Neural cell (in vitro differentiated cells): ENCODE measurements around the gene TBPL1. TPM values are rescaled to one million over a fixed set of nuclear protein-coding genes. Genes with fewer than 3 reads are reported as not detected.
A peak's percentile ranks its signal among the peaks of the same experiment; 100 is the strongest.

Experiments used
- H2AFZ ChIP-seq: fragments of 200-600, 300-800 bp; sonication (generic), shearing (Covaris generic); 2 replicates; pipeline ENCODE4 v1.6.0; 2014; ENCODE audit warnings: low read depth, mild to moderate bottlenecking, antibody characterized with exemption, low read length, moderate library complexity
- H3F3A ChIP-seq: fragments of 200-600 bp; shearing (Covaris generic); 2 replicates; pipeline ENCODE4 v1.6.1; 2016; ENCODE audit warnings: mild to moderate bottlenecking, moderate library complexity, mixed read lengths, antibody characterized with exemption, low read length; ENCODE audit not compliant: insufficient read depth, poor library complexity, severe bottlenecking
- H3K27ac ChIP-seq: fragments of 200-600, 300-800 bp; sonication (generic), shearing (Covaris generic); 2 replicates; pipeline ENCODE4 v1.5.1; 2014; ENCODE audit warnings: mild to moderate bottlenecking, low read length, moderate library complexity
- H3K27me3 ChIP-seq: fragments of 300-800, 200-600 bp; sonication (generic), shearing (Covaris generic); 2 replicates; pipeline ENCODE4 v1.6.0; 2014; ENCODE audit warnings: mild to moderate bottlenecking, low read depth, low read length, moderate library complexity; ENCODE audit not compliant: insufficient read depth
- H3K36me3 ChIP-seq: fragments of 300-800, 200-600 bp; sonication (generic), shearing (Covaris generic); 2 replicates; pipeline ENCODE4 v1.5.1; 2014; ENCODE audit warnings: mild to moderate bottlenecking, antibody characterized with exemption, low read length, moderate library complexity; ENCODE audit not compliant: insufficient read depth
- H3K4me2 ChIP-seq: fragments of 300-800, 200-600 bp; sonication (generic), shearing (Covaris generic); 2 replicates; pipeline ENCODE4 v1.6.0; 2014; ENCODE audit warnings: mild to moderate bottlenecking, low read length
- H3K4me3 ChIP-seq: fragments of 300-800, 200-600 bp; sonication (generic), shearing (Covaris generic); 2 replicates; pipeline ENCODE4 v1.5.1; 2014; ENCODE audit warnings: mild to moderate bottlenecking, low read length, moderate library complexity
- H3K79me2 ChIP-seq: fragments of 200-600 bp; shearing (Covaris generic); replicated peaks from 2 replicates; pipeline ENCODE4 v1.6.0; 2014; ENCODE audit warnings: mild to moderate bottlenecking, low read length, moderate library complexity; ENCODE audit not compliant: insufficient read depth
- H3K9ac ChIP-seq: fragments of 300-800, 200-600 bp; sonication (generic), shearing (Covaris generic); 2 replicates; pipeline ENCODE4 v1.6.1; 2016; ENCODE audit warnings: mild to moderate bottlenecking, low read length, mixed read lengths
- H3K9me2 ChIP-seq: fragments of 200-600 bp; shearing (Covaris generic); 2 replicates; pipeline ENCODE4 v1.6.1; 2016; ENCODE audit warnings: mild to moderate bottlenecking, low read length, mixed read lengths; ENCODE audit not compliant: insufficient read depth
- H3K9me3 ChIP-seq: fragments of 200-600, 300-800 bp; sonication (generic), shearing (Covaris generic); 2 replicates; pipeline ENCODE4 v1.6.1; 2016; ENCODE audit warnings: mild to moderate bottlenecking, mixed run types, low read length, moderate library complexity, mixed read lengths
- H4K20me1 ChIP-seq: fragments of 200-600 bp; shearing (Covaris generic); 2 replicates; pipeline ENCODE4 v1.6.1; 2016; ENCODE audit warnings: mild to moderate bottlenecking, mixed run types; ENCODE audit not compliant: insufficient read depth
- EP300 ChIP-seq: fragments of 450-650 bp; conservative IDR thresholded peaks from 2 replicates; pipeline ENCODE4 v1.6.1; 2014; ENCODE audit warnings: antibody characterized with exemption, mild to moderate bottlenecking, moderate library complexity; ENCODE audit not compliant: poor library complexity, severe bottlenecking
- EZH2 ChIP-seq: fragments of 200-600, 300-800 bp; shearing (Covaris generic), sonication (generic); IDR thresholded peaks from 2 replicates; pipeline ENCODE4 v1.6.1; 2014; ENCODE audit warnings: antibody characterized with exemption, low read length, borderline replicate concordance, mild to moderate bottlenecking; ENCODE audit not compliant: insufficient read depth, poor library complexity, severe bottlenecking
- MXI1 ChIP-seq: fragments of 450-650 bp; conservative IDR thresholded peaks from 2 replicates; pipeline ENCODE4 v1.6.1; 2014; ENCODE audit warnings: antibody characterized with exemption, mild to moderate bottlenecking; ENCODE audit not compliant: poor library complexity, severe bottlenecking
- POLR2AphosphoS5 ChIP-seq: IDR thresholded peaks from 2 replicates; pipeline ENCODE4 v1.6.1; 2012
- RAD21 ChIP-seq: fragments of 450-650 bp; conservative IDR thresholded peaks from 2 replicates; pipeline ENCODE4 v1.6.1; 2014; ENCODE audit warnings: antibody characterized with exemption, mild to moderate bottlenecking, moderate library complexity
- SMC3 ChIP-seq: fragments of 450-650 bp; conservative IDR thresholded peaks from 2 replicates; pipeline ENCODE4 v1.6.1; 2014; ENCODE audit warnings: antibody characterized with exemption, mild to moderate bottlenecking, moderate library complexity; ENCODE audit not compliant: poor library complexity
- TAF1 ChIP-seq: IDR thresholded peaks from 2 replicates; pipeline ENCODE4 v1.6.1; 2012; ENCODE audit warnings: low read depth
- polyA plus RNA-seq: library from polyadenylated mRNA; depleted of rRNA; stranded (reverse); fragments of >200 nt; gene quantifications from 2 replicates; pipeline ENCODE4 v1.2.3, GENCODE V29; 2014
- TF ChIP-seq, protein P1 (sequence below): IDR thresholded peaks from 2 replicates; pipeline ENCODE4 v1.6.1; 2012; ENCODE audit warnings: borderline replicate concordance
- TF ChIP-seq, protein P2 (sequence below): fragments of 450-650 bp; IDR thresholded peaks from 2 replicates; pipeline ENCODE4 v1.5.1; 2014; ENCODE audit warnings: antibody characterized with exemption, mild to moderate bottlenecking, moderate library complexity; ENCODE audit not compliant: poor library complexity, severe bottlenecking

TBPL1 gene
- polyA plus RNA-seq, 1 donor from 2014 or later: 110 TPM

- H4K20me1 ChIP-seq: no peaks in the 10 kb centered on the region
Measured at GRCh38 chr6:133955582-133956415, 2.8 kb downstream of the TBPL1 start.

DNA sequence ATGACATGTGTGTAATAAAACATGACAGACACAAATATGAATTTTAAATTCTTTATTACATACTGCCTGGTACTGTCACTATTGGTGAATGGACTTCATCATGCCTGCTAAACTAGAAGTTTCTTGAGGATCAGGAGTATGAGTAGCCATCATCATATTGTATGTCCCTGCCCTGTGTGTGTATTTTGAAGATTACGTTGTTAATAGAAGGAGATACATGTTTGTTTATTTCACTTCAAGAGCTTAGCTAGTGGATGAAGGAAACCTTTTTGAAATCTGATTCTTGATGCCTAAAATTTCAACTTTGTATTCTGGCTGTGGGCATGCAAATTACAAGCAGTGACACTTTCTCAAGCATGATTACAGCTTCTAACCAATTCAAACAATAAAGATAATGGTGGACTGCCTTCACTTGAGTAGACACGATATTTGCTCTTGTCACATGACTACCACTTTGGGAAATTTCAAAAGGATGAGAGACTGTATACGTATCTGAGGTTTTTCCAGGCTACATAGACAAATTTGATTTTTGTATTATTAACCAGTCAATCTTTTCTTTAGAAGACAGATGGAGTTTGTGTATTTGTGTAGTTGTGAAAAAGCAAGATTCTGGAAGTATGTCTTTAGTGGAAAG is 3.5 kb downstream of the TBPL1 start:
- H2AFZ ChIP-seq: no peak overlapping the region
- H3K79me2 ChIP-seq: peaks cover 79% of the 10 kb centered on the region
- no peaks in the 10 kb centered on the region for H3K36me3 ChIP-seq
- no peak overlapping the region for H3K9ac ChIP-seq
- peak overlapping the region; percentile 87 for H3K4me3 ChIP-seq
- no peaks in the 10 kb centered on the region for H4K20me1 ChIP-seq
- no peaks in the 10 kb centered on the region for H3F3A ChIP-seq
- H3K27me3 ChIP-seq: no peaks in the 10 kb centered on the region
- no peak for TF ChIP-seq TAF1
- no peak for TF ChIP-seq RAD21
- TF ChIP-seq, protein P1, sequence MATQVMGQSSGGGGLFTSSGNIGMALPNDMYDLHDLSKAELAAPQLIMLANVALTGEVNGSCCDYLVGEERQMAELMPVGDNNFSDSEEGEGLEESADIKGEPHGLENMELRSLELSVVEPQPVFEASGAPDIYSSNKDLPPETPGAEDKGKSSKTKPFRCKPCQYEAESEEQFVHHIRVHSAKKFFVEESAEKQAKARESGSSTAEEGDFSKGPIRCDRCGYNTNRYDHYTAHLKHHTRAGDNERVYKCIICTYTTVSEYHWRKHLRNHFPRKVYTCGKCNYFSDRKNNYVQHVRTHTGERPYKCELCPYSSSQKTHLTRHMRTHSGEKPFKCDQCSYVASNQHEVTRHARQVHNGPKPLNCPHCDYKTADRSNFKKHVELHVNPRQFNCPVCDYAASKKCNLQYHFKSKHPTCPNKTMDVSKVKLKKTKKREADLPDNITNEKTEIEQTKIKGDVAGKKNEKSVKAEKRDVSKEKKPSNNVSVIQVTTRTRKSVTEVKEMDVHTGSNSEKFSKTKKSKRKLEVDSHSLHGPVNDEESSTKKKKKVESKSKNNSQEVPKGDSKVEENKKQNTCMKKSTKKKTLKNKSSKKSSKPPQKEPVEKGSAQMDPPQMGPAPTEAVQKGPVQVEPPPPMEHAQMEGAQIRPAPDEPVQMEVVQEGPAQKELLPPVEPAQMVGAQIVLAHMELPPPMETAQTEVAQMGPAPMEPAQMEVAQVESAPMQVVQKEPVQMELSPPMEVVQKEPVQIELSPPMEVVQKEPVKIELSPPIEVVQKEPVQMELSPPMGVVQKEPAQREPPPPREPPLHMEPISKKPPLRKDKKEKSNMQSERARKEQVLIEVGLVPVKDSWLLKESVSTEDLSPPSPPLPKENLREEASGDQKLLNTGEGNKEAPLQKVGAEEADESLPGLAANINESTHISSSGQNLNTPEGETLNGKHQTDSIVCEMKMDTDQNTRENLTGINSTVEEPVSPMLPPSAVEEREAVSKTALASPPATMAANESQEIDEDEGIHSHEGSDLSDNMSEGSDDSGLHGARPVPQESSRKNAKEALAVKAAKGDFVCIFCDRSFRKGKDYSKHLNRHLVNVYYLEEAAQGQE: no peak
- TF ChIP-seq SMC3: no peak
- no peaks in the 10 kb centered on the region for H3K9me2 ChIP-seq
- H3K4me2 ChIP-seq: peak overlapping the region; percentile 81
- H3K27ac ChIP-seq: no peak overlapping the region
- H3K9me3 ChIP-seq: no peaks in the 10 kb centered on the region

More at GRCh38 chr6:133955582-133956415, 2.8 kb downstream of the TBPL1 start:
- H3K9me2 ChIP-seq: no peaks in the 10 kb centered on the region
- no peak overlapping the region for H3K9ac ChIP-seq
- peak overlapping the region; percentile 87 for H3K4me3 ChIP-seq
- peaks cover 72% of the 10 kb centered on the region for H3K79me2 ChIP-seq
- H3K9me3 ChIP-seq: no peaks in the 10 kb centered on the region
- H3K36me3 ChIP-seq: no peaks in the 10 kb centered on the region
- TF ChIP-seq RAD21: no peak
- TF ChIP-seq TAF1: no peak
- TF ChIP-seq EZH2: no peak
- no peak for TF ChIP-seq EP300
- TF ChIP-seq MXI1: no peak
- TF ChIP-seq SMC3: no peak
- TF ChIP-seq, protein P1: no peak
- TF ChIP-seq, protein P2, sequence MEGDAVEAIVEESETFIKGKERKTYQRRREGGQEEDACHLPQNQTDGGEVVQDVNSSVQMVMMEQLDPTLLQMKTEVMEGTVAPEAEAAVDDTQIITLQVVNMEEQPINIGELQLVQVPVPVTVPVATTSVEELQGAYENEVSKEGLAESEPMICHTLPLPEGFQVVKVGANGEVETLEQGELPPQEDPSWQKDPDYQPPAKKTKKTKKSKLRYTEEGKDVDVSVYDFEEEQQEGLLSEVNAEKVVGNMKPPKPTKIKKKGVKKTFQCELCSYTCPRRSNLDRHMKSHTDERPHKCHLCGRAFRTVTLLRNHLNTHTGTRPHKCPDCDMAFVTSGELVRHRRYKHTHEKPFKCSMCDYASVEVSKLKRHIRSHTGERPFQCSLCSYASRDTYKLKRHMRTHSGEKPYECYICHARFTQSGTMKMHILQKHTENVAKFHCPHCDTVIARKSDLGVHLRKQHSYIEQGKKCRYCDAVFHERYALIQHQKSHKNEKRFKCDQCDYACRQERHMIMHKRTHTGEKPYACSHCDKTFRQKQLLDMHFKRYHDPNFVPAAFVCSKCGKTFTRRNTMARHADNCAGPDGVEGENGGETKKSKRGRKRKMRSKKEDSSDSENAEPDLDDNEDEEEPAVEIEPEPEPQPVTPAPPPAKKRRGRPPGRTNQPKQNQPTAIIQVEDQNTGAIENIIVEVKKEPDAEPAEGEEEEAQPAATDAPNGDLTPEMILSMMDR: no peak
- TF ChIP-seq POLR2AphosphoS5: no peak
- no peaks in the 10 kb centered on the region for H3F3A ChIP-seq
- no peak overlapping the region for H3K27ac ChIP-seq
- H3K4me2 ChIP-seq: peak overlapping the region; percentile 81
- H2AFZ ChIP-seq: no peak overlapping the region
- no peaks in the 10 kb centered on the region for H3K27me3 ChIP-seq
